Gastroesophageal sphincter (tissue), 3 donors: Measurements from ENCODE around the gene GMPR.

Source experiments
- POLR2A ChIP-seq, 2 donors: fragments of 450-650 bp; IDR thresholded peaks; one replicate each; pipeline ENCODE4 v1.6.1; 2017; ENCODE audit warnings: antibody characterized with exemption in 2 of 2, mild to moderate bottlenecking in 2 of 2, moderate library complexity in 1 of 2
- TF ChIP-seq, protein P1 (sequence below), 4 experiments: fragments of 200-600 bp in 2 of 4; fragments of 450-650 bp in 2 of 4; sonication (generic) in 1 of 4; IDR thresholded peaks; one replicate each; pipeline ENCODE4 v1.5.1; 2017 to 2019; ENCODE audit warnings: antibody characterized with exemption in 4 of 4, mild to moderate bottlenecking in 2 of 4, moderate library complexity in 2 of 4

DNA sequence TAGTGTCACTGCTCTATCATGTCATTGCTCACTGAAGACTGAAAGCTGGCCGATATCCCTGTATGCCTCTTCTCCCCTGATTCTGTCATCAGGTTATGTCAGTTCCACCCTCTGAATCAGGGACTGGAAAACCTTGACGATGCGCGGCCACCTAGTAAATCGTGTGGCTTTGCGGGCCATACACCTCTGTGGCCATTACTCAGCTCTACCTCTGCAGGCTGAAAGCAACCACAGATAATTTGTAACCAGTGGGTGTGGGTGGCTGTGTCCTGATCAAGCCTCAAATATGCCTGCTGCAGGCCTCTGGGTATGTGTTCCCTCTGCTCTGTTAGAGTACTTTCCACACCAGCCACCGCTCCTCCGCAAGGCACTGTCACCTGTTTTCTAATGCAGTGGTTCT lies 105.2 kb downstream of the GMPR start:
- TF ChIP-seq, protein P1, sequence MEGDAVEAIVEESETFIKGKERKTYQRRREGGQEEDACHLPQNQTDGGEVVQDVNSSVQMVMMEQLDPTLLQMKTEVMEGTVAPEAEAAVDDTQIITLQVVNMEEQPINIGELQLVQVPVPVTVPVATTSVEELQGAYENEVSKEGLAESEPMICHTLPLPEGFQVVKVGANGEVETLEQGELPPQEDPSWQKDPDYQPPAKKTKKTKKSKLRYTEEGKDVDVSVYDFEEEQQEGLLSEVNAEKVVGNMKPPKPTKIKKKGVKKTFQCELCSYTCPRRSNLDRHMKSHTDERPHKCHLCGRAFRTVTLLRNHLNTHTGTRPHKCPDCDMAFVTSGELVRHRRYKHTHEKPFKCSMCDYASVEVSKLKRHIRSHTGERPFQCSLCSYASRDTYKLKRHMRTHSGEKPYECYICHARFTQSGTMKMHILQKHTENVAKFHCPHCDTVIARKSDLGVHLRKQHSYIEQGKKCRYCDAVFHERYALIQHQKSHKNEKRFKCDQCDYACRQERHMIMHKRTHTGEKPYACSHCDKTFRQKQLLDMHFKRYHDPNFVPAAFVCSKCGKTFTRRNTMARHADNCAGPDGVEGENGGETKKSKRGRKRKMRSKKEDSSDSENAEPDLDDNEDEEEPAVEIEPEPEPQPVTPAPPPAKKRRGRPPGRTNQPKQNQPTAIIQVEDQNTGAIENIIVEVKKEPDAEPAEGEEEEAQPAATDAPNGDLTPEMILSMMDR (IDR thresholded peaks at IDR 0.05), result no peak
- TF ChIP-seq POLR2A (IDR thresholded peaks at IDR 0.05), result no peak
